K562 (cell line): ENCODE results near the gene TERB1. TPM values are rescaled to one million over a fixed set of nuclear protein-coding genes. Genes with fewer than 3 reads are reported as not detected.
A peak's percentile ranks its signal among the peaks of the same experiment; 100 is the strongest.

Experiments used
- CREM ChIP-seq: IDR thresholded peaks from 2 replicates; pipeline ENCODE4 v1.6.1; 2014; ENCODE audit warnings: antibody characterized with exemption, low read depth
- MYC ChIP-seq, 2 experiments: fragments of 250-450 bp in 1 of 2; sonication (Bioruptor Pico) in 1 of 2; IDR thresholded peaks; 2 replicates each; pipeline versions ENCODE4 v1.5.1 to v1.6.1; 2012 to 2021; ENCODE audit warnings: low read depth in 2 of 2, borderline replicate concordance in 1 of 2, improper control_type of control experiment in 1 of 2, low read length in 1 of 2, mild to moderate bottlenecking in 1 of 2, moderate library complexity in 1 of 2
- RCOR1 ChIP-seq, 2 experiments: IDR thresholded peaks; 2 replicates each; pipeline ENCODE4 v1.6.1; 2012; ENCODE audit warnings: low read depth in 2 of 2, low read length in 2 of 2, borderline replicate concordance in 1 of 2, improper control_type of control experiment in 1 of 2
- U2AF1 ChIP-seq: fragments of 200-400 bp; formaldehyde crosslinking; optimal IDR thresholded peaks from 2 replicates; pipeline ENCODE3; 2017; ENCODE audit warnings: mild to moderate bottlenecking, low read depth, low read length, moderate library complexity
- ZNF584 ChIP-seq: fragments of 200-800 bp; sonication (Bioruptor generic); IDR thresholded peaks from 2 replicates; pipeline ENCODE4 v1.6.1; 2016; ENCODE audit warnings: low read depth, mild to moderate bottlenecking, missing genetic modification characterization, missing compliant biosample characterization
- polyA plus RNA-seq, 8 experiments: library from polyadenylated mRNA; depleted of rRNA in 4 of 8; stranded (reverse) in 5 of 8; unstranded in 3 of 8; fragments of >200 nt; fragmentation: Nextera tagmentation in 2 of 8; fragmentation: Illumina TruSeq in 1 of 8; extraction: Ambion mirVana in 2 of 8; extraction: Trizol in 1 of 8; gene quantifications; 2 replicates each; pipeline versions ENCODE4 v1.2.1 to v1.2.3, GENCODE V29; 2011 to 2014; ENCODE audit warnings: inconsistent platforms in 1 of 8, missing spikeins in 1 of 8
- total RNA-seq, 7 experiments: library from RNA; depleted of rRNA in 6 of 7; stranded (reverse); fragments of >200 nt in 6 of 7; fragmentation: Illumina TruSeq in 2 of 7; extraction: Trizol in 2 of 7; gene quantifications; 2 replicates each; pipeline versions ENCODE4 v1.2.1 to v1.2.3, GENCODE V29; 2011 to 2021; ENCODE audit warnings: low replicate concordance in 1 of 7
- TF ChIP-seq, protein P1 (sequence below): fragments of 200-600 bp; sonication (generic); IDR thresholded peaks from one replicate; pipeline ENCODE4 v1.6.1; 2012; ENCODE audit warnings: mild to moderate bottlenecking, low read depth, low read length, inconsistent platforms
- TF ChIP-seq, protein P2 (sequence below): sonication (generic); formaldehyde crosslinking; IDR thresholded peaks from 2 replicates; pipeline ENCODE4 v1.4.0; 2020; ENCODE audit warnings: mild to moderate bottlenecking, missing genetic modification reagents
- TF ChIP-seq, protein P3 (sequence below): fragments of 250-450 bp; sonication (Bioruptor Pico); IDR thresholded peaks from 2 replicates; pipeline ENCODE4 v1.5.0; 2021; ENCODE audit warnings: mild to moderate bottlenecking, borderline replicate concordance

TERB1 gene
- total and polyA plus RNA-seq, 9 of the 15 experiments (the other 6 are each of a cell fraction or from before 2014, with no cell fraction given) = not detected

DNA sequence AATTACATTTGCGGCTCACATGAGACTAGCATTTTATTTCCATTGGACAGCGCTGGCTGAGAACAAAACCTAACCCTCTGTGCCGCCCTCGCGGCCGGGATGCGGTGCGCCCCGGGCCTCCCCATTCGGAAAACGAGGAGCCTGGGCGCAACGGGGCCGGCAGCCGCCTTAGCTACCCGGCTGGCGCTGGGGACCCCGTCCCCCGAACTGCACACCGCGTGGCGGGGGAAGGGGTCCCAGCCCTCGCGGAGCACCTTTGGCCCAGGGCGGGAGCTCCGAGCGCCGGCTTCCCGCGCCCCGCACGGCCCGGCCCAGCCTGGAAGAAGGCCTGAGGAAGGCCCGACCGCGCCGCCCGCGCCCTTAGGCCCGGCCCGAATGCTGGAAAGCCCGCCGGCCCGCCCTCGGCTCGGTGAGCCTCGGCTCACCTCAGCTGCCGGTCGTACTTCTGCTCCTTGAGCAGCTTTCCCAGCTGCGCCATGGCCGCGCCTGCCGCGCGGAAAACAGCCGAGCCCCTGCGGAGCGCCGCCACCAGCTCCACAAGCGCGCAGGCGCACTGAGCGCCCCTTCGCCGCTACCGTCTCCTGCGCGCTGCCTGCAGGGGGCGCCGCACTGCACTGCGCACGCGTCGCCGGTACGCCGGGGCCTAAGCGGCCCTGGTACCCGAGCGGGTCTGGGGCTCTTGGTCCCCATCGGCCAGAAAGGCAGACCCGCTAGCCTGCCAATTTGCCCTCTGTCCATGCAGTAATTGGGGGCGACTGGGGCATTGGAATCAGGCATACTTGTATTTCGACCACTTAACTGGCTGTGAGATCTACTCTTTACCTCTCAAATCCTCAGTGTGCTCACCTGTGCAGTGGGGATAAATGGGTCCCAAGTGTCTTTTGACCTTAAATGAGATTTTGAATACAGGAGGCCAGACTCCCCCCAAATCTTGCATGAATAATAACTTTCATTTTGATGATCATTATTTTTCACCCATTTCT, 29.3 kb upstream of the TERB1 start, which contains the start of gene NAE1 (continued):
- TF ChIP-seq, protein P1, sequence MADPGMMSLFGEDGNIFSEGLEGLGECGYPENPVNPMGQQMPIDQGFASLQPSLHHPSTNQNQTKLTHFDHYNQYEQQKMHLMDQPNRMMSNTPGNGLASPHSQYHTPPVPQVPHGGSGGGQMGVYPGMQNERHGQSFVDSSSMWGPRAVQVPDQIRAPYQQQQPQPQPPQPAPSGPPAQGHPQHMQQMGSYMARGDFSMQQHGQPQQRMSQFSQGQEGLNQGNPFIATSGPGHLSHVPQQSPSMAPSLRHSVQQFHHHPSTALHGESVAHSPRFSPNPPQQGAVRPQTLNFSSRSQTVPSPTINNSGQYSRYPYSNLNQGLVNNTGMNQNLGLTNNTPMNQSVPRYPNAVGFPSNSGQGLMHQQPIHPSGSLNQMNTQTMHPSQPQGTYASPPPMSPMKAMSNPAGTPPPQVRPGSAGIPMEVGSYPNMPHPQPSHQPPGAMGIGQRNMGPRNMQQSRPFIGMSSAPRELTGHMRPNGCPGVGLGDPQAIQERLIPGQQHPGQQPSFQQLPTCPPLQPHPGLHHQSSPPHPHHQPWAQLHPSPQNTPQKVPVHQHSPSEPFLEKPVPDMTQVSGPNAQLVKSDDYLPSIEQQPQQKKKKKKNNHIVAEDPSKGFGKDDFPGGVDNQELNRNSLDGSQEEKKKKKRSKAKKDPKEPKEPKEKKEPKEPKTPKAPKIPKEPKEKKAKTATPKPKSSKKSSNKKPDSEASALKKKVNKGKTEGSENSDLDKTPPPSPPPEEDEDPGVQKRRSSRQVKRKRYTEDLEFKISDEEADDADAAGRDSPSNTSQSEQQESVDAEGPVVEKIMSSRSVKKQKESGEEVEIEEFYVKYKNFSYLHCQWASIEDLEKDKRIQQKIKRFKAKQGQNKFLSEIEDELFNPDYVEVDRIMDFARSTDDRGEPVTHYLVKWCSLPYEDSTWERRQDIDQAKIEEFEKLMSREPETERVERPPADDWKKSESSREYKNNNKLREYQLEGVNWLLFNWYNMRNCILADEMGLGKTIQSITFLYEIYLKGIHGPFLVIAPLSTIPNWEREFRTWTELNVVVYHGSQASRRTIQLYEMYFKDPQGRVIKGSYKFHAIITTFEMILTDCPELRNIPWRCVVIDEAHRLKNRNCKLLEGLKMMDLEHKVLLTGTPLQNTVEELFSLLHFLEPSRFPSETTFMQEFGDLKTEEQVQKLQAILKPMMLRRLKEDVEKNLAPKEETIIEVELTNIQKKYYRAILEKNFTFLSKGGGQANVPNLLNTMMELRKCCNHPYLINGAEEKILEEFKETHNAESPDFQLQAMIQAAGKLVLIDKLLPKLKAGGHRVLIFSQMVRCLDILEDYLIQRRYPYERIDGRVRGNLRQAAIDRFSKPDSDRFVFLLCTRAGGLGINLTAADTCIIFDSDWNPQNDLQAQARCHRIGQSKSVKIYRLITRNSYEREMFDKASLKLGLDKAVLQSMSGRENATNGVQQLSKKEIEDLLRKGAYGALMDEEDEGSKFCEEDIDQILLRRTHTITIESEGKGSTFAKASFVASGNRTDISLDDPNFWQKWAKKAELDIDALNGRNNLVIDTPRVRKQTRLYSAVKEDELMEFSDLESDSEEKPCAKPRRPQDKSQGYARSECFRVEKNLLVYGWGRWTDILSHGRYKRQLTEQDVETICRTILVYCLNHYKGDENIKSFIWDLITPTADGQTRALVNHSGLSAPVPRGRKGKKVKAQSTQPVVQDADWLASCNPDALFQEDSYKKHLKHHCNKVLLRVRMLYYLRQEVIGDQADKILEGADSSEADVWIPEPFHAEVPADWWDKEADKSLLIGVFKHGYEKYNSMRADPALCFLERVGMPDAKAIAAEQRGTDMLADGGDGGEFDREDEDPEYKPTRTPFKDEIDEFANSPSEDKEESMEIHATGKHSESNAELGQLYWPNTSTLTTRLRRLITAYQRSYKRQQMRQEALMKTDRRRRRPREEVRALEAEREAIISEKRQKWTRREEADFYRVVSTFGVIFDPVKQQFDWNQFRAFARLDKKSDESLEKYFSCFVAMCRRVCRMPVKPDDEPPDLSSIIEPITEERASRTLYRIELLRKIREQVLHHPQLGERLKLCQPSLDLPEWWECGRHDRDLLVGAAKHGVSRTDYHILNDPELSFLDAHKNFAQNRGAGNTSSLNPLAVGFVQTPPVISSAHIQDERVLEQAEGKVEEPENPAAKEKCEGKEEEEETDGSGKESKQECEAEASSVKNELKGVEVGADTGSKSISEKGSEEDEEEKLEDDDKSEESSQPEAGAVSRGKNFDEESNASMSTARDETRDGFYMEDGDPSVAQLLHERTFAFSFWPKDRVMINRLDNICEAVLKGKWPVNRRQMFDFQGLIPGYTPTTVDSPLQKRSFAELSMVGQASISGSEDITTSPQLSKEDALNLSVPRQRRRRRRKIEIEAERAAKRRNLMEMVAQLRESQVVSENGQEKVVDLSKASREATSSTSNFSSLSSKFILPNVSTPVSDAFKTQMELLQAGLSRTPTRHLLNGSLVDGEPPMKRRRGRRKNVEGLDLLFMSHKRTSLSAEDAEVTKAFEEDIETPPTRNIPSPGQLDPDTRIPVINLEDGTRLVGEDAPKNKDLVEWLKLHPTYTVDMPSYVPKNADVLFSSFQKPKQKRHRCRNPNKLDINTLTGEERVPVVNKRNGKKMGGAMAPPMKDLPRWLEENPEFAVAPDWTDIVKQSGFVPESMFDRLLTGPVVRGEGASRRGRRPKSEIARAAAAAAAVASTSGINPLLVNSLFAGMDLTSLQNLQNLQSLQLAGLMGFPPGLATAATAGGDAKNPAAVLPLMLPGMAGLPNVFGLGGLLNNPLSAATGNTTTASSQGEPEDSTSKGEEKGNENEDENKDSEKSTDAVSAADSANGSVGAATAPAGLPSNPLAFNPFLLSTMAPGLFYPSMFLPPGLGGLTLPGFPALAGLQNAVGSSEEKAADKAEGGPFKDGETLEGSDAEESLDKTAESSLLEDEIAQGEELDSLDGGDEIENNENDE = no peak
- peak; percentile 71 for TF ChIP-seq MYC (IDR thresholded peaks at IDR 0.05; ENCODE audit: low read depth, low read length)
- no peak for TF ChIP-seq MYC (CRISPR knock-in tag; IDR thresholded peaks at IDR 0.05; ENCODE audit: borderline replicate concordance, low read depth)
- peak; percentile 92 for TF ChIP-seq U2AF1
- no peak for TF ChIP-seq ZNF584 (CRISPR knock-in tag)
- TF ChIP-seq CREM = peak; percentile 83
- TF ChIP-seq, protein P2, sequence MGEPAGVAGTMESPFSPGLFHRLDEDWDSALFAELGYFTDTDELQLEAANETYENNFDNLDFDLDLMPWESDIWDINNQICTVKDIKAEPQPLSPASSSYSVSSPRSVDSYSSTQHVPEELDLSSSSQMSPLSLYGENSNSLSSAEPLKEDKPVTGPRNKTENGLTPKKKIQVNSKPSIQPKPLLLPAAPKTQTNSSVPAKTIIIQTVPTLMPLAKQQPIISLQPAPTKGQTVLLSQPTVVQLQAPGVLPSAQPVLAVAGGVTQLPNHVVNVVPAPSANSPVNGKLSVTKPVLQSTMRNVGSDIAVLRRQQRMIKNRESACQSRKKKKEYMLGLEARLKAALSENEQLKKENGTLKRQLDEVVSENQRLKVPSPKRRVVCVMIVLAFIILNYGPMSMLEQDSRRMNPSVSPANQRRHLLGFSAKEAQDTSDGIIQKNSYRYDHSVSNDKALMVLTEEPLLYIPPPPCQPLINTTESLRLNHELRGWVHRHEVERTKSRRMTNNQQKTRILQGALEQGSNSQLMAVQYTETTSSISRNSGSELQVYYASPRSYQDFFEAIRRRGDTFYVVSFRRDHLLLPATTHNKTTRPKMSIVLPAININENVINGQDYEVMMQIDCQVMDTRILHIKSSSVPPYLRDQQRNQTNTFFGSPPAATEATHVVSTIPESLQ = 0 out of 2 replicates have a peak, but pooled peaks have one; percentile 36
- TF ChIP-seq, protein P3, sequence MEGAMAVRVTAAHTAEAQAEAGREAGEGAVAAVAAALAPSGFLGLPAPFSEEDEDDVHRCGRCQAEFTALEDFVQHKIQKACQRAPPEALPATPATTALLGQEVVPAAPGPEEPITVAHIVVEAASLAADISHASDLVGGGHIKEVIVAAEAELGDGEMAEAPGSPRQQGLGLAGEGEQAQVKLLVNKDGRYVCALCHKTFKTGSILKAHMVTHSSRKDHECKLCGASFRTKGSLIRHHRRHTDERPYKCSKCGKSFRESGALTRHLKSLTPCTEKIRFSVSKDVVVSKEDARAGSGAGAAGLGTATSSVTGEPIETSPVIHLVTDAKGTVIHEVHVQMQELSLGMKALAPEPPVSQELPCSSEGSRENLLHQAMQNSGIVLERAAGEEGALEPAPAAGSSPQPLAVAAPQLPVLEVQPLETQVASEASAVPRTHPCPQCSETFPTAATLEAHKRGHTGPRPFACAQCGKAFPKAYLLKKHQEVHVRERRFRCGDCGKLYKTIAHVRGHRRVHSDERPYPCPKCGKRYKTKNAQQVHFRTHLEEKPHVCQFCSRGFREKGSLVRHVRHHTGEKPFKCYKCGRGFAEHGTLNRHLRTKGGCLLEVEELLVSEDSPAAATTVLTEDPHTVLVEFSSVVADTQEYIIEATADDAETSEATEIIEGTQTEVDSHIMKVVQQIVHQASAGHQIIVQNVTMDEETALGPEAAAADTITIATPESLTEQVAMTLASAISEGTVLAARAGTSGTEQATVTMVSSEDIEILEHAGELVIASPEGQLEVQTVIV (CRISPR knock-in tag) = no peak
- peak; percentile 77 to 83; a peak in 3 of 4 replicates for TF ChIP-seq RCOR1 (IDR thresholded peaks at IDR 0.05; ENCODE audit: borderline replicate concordance in 1 of 2, low read depth in 2 of 2, low read length in 2 of 2)
